ENCODE results near the gene FHIT. TPM values are rescaled to one million over a fixed set of nuclear protein-coding genes. Genes with fewer than 3 reads are reported as not detected.

The FHIT gene
- total and polyA plus RNA-seq, 10 of the 15 experiments (the other 5 are each of a cell fraction or from before 2014, with no cell fraction given): 4.2 to 14.9 (median 9.4) TPM

GRCh38 chr3:60854791-60855190 is 396.5 kb downstream of the FHIT start (continued):
- TF ChIP-seq, protein P1, sequence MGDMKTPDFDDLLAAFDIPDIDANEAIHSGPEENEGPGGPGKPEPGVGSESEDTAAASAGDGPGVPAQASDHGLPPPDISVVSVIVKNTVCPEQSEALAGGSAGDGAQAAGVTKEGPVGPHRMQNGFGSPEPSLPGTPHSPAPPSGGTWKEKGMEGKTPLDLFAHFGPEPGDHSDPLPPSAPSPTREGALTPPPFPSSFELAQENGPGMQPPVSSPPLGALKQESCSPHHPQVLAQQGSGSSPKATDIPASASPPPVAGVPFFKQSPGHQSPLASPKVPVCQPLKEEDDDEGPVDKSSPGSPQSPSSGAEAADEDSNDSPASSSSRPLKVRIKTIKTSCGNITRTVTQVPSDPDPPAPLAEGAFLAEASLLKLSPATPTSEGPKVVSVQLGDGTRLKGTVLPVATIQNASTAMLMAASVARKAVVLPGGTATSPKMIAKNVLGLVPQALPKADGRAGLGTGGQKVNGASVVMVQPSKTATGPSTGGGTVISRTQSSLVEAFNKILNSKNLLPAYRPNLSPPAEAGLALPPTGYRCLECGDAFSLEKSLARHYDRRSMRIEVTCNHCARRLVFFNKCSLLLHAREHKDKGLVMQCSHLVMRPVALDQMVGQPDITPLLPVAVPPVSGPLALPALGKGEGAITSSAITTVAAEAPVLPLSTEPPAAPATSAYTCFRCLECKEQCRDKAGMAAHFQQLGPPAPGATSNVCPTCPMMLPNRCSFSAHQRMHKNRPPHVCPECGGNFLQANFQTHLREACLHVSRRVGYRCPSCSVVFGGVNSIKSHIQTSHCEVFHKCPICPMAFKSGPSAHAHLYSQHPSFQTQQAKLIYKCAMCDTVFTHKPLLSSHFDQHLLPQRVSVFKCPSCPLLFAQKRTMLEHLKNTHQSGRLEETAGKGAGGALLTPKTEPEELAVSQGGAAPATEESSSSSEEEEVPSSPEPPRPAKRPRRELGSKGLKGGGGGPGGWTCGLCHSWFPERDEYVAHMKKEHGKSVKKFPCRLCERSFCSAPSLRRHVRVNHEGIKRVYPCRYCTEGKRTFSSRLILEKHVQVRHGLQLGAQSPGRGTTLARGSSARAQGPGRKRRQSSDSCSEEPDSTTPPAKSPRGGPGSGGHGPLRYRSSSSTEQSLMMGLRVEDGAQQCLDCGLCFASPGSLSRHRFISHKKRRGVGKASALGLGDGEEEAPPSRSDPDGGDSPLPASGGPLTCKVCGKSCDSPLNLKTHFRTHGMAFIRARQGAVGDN (IDR thresholded peaks at IDR 0.05): no peak
- TF ChIP-seq SREBF2 (IDR thresholded peaks at IDR 0.05; ENCODE audit: low read length) (no peak), RAD51 (IDR thresholded peaks at IDR 0.05) (no peak), HDGF (IDR thresholded peaks at IDR 0.05) (no peak), MEF2B (IDR thresholded peaks at IDR 0.05; ENCODE audit: partially characterized antibody, poor library complexity, severe bottlenecking) (no peak), ETV6 (conservative IDR thresholded peaks at IDR 0.05 in 1 of 2, IDR thresholded peaks at IDR 0.05 in 1 of 2; ENCODE audit: borderline replicate concordance in 1 of 2, low read depth in 1 of 2) (no peak), IRF4 (IDR thresholded peaks at IDR 0.05; ENCODE audit: low read depth, low read length) (no peak), MEF2A (IDR thresholded peaks at IDR 0.05; ENCODE audit: insufficient read depth, low read depth, low read length) (no peak), EGR1 (IDR thresholded peaks at IDR 0.05; ENCODE audit: borderline replicate concordance in 1 of 2, low read depth in 2 of 2, low read length in 2 of 2) (no peak), NFIC (IDR thresholded peaks at IDR 0.05; ENCODE audit: low read depth, low read length) (no peak), CHD2 (IDR thresholded peaks at IDR 0.05; ENCODE audit: borderline replicate concordance, low read depth, low read length) (no peak)
